ENCODE measurements around the gene KIF21B.

Gene KIF21B

GRCh38 chr1:201000391-201000790 is 23.1 kb downstream of the KIF21B start:
- Histone ChIP-seq H3K4me1 (ENCODE audit: control insufficient read depth, insufficient read depth, low read length) (no peaks in the 10 kb centered on the region), H3K4me3 (ENCODE audit: insufficient read depth, low read depth, low read length) (no peak overlapping the region), H3K9me3 (ENCODE audit: control insufficient read depth, low read length) (no peaks in the 10 kb centered on the region), H3K27me3 (ENCODE audit: control insufficient read depth, insufficient read depth, low read length, poor library complexity, severe bottlenecking) (no peaks in the 10 kb centered on the region), H3K27ac (ENCODE audit: insufficient read depth, low read depth, low read length, poor library complexity, severe bottlenecking) (no peak overlapping the region), H3K36me3 (ENCODE audit: control insufficient read depth, insufficient read depth, low read length) (no peaks in the 10 kb centered on the region)
- WGBS, 2 experiments: 94 to 95% methylated on average over 25 of the region's 25 CpGs

- H3K36me3 ChIP-seq (ENCODE audit: control insufficient read depth, insufficient read depth, low read length): no peaks in the 10 kb centered on the region
- H3K4me1 ChIP-seq (ENCODE audit: control insufficient read depth, insufficient read depth, low read length): no peaks in the 10 kb centered on the region
- no peak overlapping the region for H3K27ac ChIP-seq (ENCODE audit: insufficient read depth, low read depth, low read length, poor library complexity, severe bottlenecking)
- H3K9me3 ChIP-seq (ENCODE audit: control insufficient read depth, low read length): no peaks in the 10 kb centered on the region
- WGBS, 2 experiments: 95% methylated on average over 14 of the region's 14 CpGs
- no peaks in the 10 kb centered on the region for H3K27me3 ChIP-seq (ENCODE audit: control insufficient read depth, insufficient read depth, low read length, poor library complexity, severe bottlenecking)
- no peak overlapping the region for H3K4me3 ChIP-seq (ENCODE audit: insufficient read depth, low read depth, low read length)
Observed at GRCh38 chr1:200999667-201000066, 23.8 kb downstream of the KIF21B start.

- Histone ChIP-seq H3K27me3 (ENCODE audit: control insufficient read depth, insufficient read depth, low read length, poor library complexity, severe bottlenecking) (no peaks in the 10 kb centered on the region), H3K4me1 (ENCODE audit: control insufficient read depth, insufficient read depth, low read length) (no peaks in the 10 kb centered on the region), H3K4me3 (ENCODE audit: insufficient read depth, low read depth, low read length) (no peak overlapping the region), H3K27ac (ENCODE audit: insufficient read depth, low read depth, low read length, poor library complexity, severe bottlenecking) (no peak overlapping the region), H3K36me3 (ENCODE audit: control insufficient read depth, insufficient read depth, low read length) (no peaks in the 10 kb centered on the region), H3K9me3 (ENCODE audit: control insufficient read depth, low read length) (no peaks in the 10 kb centered on the region)
- WGBS, 2 experiments: 95% methylated on average over 16 of the region's 16 CpGs
Observed at GRCh38 chr1:200998323-200998722, 25.2 kb downstream of the KIF21B start.

- Histone ChIP-seq H3K36me3 (ENCODE audit: control insufficient read depth, insufficient read depth, low read length) (peaks cover 5% of the 10 kb centered on the region), H3K27ac (ENCODE audit: insufficient read depth, low read depth, low read length, poor library complexity, severe bottlenecking) (no peak overlapping the region), H3K4me1 (ENCODE audit: control insufficient read depth, insufficient read depth, low read length) (no peaks in the 10 kb centered on the region), H3K9me3 (ENCODE audit: control insufficient read depth, low read length) (no peaks in the 10 kb centered on the region), H3K4me3 (ENCODE audit: insufficient read depth, low read depth, low read length) (no peak overlapping the region), H3K27me3 (ENCODE audit: control insufficient read depth, insufficient read depth, low read length, poor library complexity, severe bottlenecking) (no peaks in the 10 kb centered on the region)
- 94 to 96% methylated on average over 4 of the region's 4 CpGs for WGBS, 2 experiments
Observed at GRCh38 chr1:200992382-200993048, 31.0 kb downstream of the KIF21B start.

DNA sequence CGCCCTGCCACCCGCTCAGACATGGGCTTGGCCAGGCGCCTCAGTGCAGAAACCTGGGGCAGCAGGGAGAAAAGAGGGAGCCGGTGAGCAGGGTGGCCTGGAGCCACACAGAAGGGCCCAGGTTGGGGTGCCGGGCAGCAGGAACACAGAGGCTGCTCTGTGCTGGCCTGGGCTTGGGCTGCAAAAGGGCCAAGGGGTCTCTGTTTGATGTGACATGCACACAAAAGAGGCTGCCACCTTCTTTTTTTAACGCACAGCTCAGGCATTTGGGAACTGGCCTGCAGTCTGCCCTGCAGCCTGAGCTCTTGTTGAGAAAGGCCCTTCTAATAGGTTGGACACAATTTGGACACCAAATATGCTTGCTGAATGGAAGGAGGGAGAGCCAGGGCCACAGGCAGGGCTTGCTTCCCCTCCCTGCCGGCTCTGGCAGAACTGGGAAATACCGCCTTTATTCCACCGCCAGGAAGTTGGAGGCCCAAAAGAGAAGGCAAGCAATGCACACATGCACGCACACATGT is 32.4 kb downstream of the KIF21B start:
- Histone ChIP-seq H3K27me3 (ENCODE audit: control insufficient read depth, insufficient read depth, low read length, poor library complexity, severe bottlenecking) (no peaks in the 10 kb centered on the region), H3K9me3 (ENCODE audit: control insufficient read depth, low read length) (no peaks in the 10 kb centered on the region), H3K4me3 (ENCODE audit: insufficient read depth, low read depth, low read length) (no peak overlapping the region), H3K36me3 (ENCODE audit: control insufficient read depth, insufficient read depth, low read length) (peaks cover 5% of the 10 kb centered on the region), H3K4me1 (ENCODE audit: control insufficient read depth, insufficient read depth, low read length) (no peaks in the 10 kb centered on the region), H3K27ac (ENCODE audit: insufficient read depth, low read depth, low read length, poor library complexity, severe bottlenecking) (no peak overlapping the region)
- WGBS, 2 experiments: 91% methylated on average over 10 of the region's 10 CpGs

- H3K4me3 ChIP-seq (ENCODE audit: insufficient read depth, low read depth, low read length): no peak overlapping the region
- no peaks in the 10 kb centered on the region for H3K27me3 ChIP-seq (ENCODE audit: control insufficient read depth, insufficient read depth, low read length, poor library complexity, severe bottlenecking)
- H3K4me1 ChIP-seq (ENCODE audit: control insufficient read depth, insufficient read depth, low read length): no peaks in the 10 kb centered on the region
- no peak overlapping the region for H3K27ac ChIP-seq (ENCODE audit: insufficient read depth, low read depth, low read length, poor library complexity, severe bottlenecking)
- no peaks in the 10 kb centered on the region for H3K9me3 ChIP-seq (ENCODE audit: control insufficient read depth, low read length)
- WGBS, 2 experiments: 96 to 98% methylated on average over 9 of the region's 9 CpGs
- peaks cover 5% of the 10 kb centered on the region for H3K36me3 ChIP-seq (ENCODE audit: control insufficient read depth, insufficient read depth, low read length)
Observed at GRCh38 chr1:200990114-200990513, 33.4 kb downstream of the KIF21B start.

GRCh38 chr1:200989337-200989736 is 34.2 kb downstream of the KIF21B start:
- Histone ChIP-seq H3K36me3 (ENCODE audit: control insufficient read depth, insufficient read depth, low read length) (peaks cover 5% of the 10 kb centered on the region), H3K4me3 (ENCODE audit: insufficient read depth, low read depth, low read length) (no peak overlapping the region), H3K9me3 (ENCODE audit: control insufficient read depth, low read length) (no peaks in the 10 kb centered on the region), H3K27ac (ENCODE audit: insufficient read depth, low read depth, low read length, poor library complexity, severe bottlenecking) (no peak overlapping the region), H3K27me3 (ENCODE audit: control insufficient read depth, insufficient read depth, low read length, poor library complexity, severe bottlenecking) (no peaks in the 10 kb centered on the region), H3K4me1 (ENCODE audit: control insufficient read depth, insufficient read depth, low read length) (no peaks in the 10 kb centered on the region)
- WGBS, 2 experiments: 93 to 97% methylated on average over 4 of the region's 4 CpGs

DNA sequence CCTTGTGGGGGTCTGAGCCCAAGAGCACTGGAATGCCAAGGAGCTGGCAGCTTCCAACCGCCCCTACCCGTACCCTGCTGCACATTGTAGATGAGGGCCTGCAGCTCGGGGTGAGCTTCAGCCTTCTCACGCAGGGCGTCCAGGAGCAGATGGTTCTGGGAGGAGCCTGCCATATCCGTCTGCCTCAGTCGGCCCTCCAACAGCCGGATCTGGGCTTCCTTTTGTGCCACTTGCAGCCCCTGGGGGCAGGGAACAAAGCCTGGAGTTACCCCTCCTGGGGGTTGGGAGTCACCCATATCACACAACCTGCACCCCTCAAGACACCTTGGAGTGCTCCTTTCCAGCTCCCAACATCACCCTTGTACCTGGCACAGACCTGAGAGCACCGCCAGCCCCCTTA is 34.8 kb downstream of the KIF21B start:
- Histone ChIP-seq H3K4me3 (ENCODE audit: insufficient read depth, low read depth, low read length) (no peak overlapping the region), H3K9me3 (ENCODE audit: control insufficient read depth, low read length) (no peaks in the 10 kb centered on the region), H3K4me1 (ENCODE audit: control insufficient read depth, insufficient read depth, low read length) (no peaks in the 10 kb centered on the region), H3K27ac (ENCODE audit: insufficient read depth, low read depth, low read length, poor library complexity, severe bottlenecking) (no peak overlapping the region), H3K36me3 (ENCODE audit: control insufficient read depth, insufficient read depth, low read length) (peaks cover 5% of the 10 kb centered on the region), H3K27me3 (ENCODE audit: control insufficient read depth, insufficient read depth, low read length, poor library complexity, severe bottlenecking) (no peaks in the 10 kb centered on the region)
- 92 to 95% methylated on average over 9 of the region's 9 CpGs for WGBS, 2 experiments

- WGBS, 2 experiments: 98 to 100% methylated on average over 1 of the region's 1 CpG
- Histone ChIP-seq H3K36me3 (ENCODE audit: control insufficient read depth, insufficient read depth, low read length) (peaks cover 5% of the 10 kb centered on the region), H3K4me1 (ENCODE audit: control insufficient read depth, insufficient read depth, low read length) (no peaks in the 10 kb centered on the region), H3K27me3 (ENCODE audit: control insufficient read depth, insufficient read depth, low read length, poor library complexity, severe bottlenecking) (no peaks in the 10 kb centered on the region), H3K4me3 (ENCODE audit: insufficient read depth, low read depth, low read length) (no peak overlapping the region), H3K9me3 (ENCODE audit: control insufficient read depth, low read length) (no peaks in the 10 kb centered on the region), H3K27ac (ENCODE audit: insufficient read depth, low read depth, low read length, poor library complexity, severe bottlenecking) (no peak overlapping the region)
Observed at GRCh38 chr1:200985481-200985880, 38.0 kb downstream of the KIF21B start.

DNA sequence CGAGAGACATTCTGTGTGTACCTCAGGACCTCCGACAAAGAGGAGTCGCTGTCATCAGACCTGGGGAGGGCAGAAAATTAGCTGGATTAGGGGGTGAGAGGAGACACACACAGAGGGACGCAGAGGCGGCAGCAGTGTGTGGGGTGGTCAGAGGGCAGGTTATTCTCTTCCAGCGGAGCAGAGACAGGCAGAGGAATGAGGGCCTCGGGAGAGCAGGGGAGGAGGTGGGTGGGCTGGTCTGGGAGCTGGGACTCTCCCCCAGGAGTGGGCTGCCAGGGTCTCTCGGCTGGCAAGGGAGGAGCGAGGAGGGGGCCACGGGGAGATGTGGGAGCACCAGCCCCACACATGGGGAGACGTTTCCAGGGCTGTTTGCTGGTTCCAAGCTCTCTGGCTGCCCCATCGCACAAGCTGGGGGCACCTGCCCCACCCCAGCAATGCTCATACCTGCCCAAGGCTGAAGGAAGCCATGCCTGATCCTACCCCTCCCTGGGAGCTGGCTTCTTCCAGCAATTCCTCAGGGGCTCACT is 40.4 kb downstream of the KIF21B start:
- Histone ChIP-seq H3K4me1 (ENCODE audit: control insufficient read depth, insufficient read depth, low read length) (no peaks in the 10 kb centered on the region), H3K4me3 (ENCODE audit: insufficient read depth, low read depth, low read length) (no peak overlapping the region), H3K27ac (ENCODE audit: insufficient read depth, low read depth, low read length, poor library complexity, severe bottlenecking) (no peak overlapping the region), H3K27me3 (ENCODE audit: control insufficient read depth, insufficient read depth, low read length, poor library complexity, severe bottlenecking) (no peaks in the 10 kb centered on the region), H3K36me3 (ENCODE audit: control insufficient read depth, insufficient read depth, low read length) (peaks cover 2% of the 10 kb centered on the region), H3K9me3 (ENCODE audit: control insufficient read depth, low read length) (no peaks in the 10 kb centered on the region)
- WGBS, 2 experiments: 92 to 93% methylated on average over 12 of the region's 12 CpGs

All from ectodermal cell (in vitro differentiated cells).